Endodermal cell (in vitro differentiated cells): ENCODE data around the gene KIF26A. TPM values are rescaled to one million over a fixed set of nuclear protein-coding genes. Genes with fewer than 3 reads are reported as not detected.
A peak's percentile ranks its signal among the peaks of the same experiment; 100 is the strongest.

ENCODE experiments used
- DNase-seq: peaks from one replicate; pipeline ENCODE4 v3.0.0-alpha.2; 2017
- H3K27ac ChIP-seq: 2 replicates; pipeline ENCODE4 v1.5.1; 2013; ENCODE audit warnings: mild to moderate bottlenecking, low read depth, low read length, moderate library complexity
- H3K27me3 ChIP-seq: 2 replicates; pipeline ENCODE4 v1.6.1; 2013; ENCODE audit warnings: mild to moderate bottlenecking, low read length, moderate library complexity; ENCODE audit not compliant: insufficient read depth, control insufficient read depth, poor library complexity, severe bottlenecking
- H3K36me3 ChIP-seq: 2 replicates; pipeline ENCODE4 v1.7.0; 2013; ENCODE audit warnings: mild to moderate bottlenecking, low read length, moderate library complexity; ENCODE audit not compliant: control insufficient read depth, insufficient read depth
- H3K4me1 ChIP-seq: one replicate; pipeline ENCODE4 v1.7.0; 2013; ENCODE audit warnings: low read length; ENCODE audit not compliant: control insufficient read depth, insufficient read depth
- H3K4me3 ChIP-seq: 2 replicates; pipeline ENCODE4 v1.5.1; 2013; ENCODE audit warnings: mild to moderate bottlenecking, low read length, moderate library complexity
- H3K9ac ChIP-seq: 2 replicates; pipeline ENCODE4 v1.6.1; 2013; ENCODE audit warnings: mild to moderate bottlenecking, low read length, moderate library complexity; ENCODE audit not compliant: poor library complexity, severe bottlenecking; ENCODE audit errors: extremely low read depth
- H3K9me3 ChIP-seq: 2 replicates; pipeline ENCODE4 v1.6.1; 2013; ENCODE audit warnings: mild to moderate bottlenecking, low read length, moderate library complexity; ENCODE audit not compliant: control insufficient read depth
- H3K27ac Mint-ChIP-seq: 2 replicates; pipeline ENCODE4 v1.8.0; 2020; ENCODE audit warnings: mixed read lengths
- H3K27me3 Mint-ChIP-seq: 2 replicates; pipeline ENCODE4 v1.8.0; 2021; ENCODE audit warnings: mild to moderate bottlenecking, mixed read lengths; ENCODE audit not compliant: insufficient read depth
- H3K36me3 Mint-ChIP-seq: 2 replicates; pipeline ENCODE4 v1.8.0; 2020; ENCODE audit warnings: low read depth, mixed read lengths
- H3K4me1 Mint-ChIP-seq: 2 replicates; pipeline ENCODE4 v1.8.0; 2020; ENCODE audit warnings: mixed read lengths
- H3K4me3 Mint-ChIP-seq: 2 replicates; pipeline ENCODE4 v1.8.0; 2020; ENCODE audit warnings: mild to moderate bottlenecking, moderate library complexity, mixed read lengths
- H3K9me3 Mint-ChIP-seq: 2 replicates; pipeline ENCODE4 v1.8.0; 2020; ENCODE audit warnings: mild to moderate bottlenecking, mixed read lengths
- CTCF ChIP-seq: fragments of 200-600 bp; sonication (generic); conservative IDR thresholded peaks from 2 replicates; pipeline ENCODE4 v1.5.0; 2021; ENCODE audit warnings: antibody characterized with exemption, mild to moderate bottlenecking
- WGBS, 2 experiments: methylation state at CpG; one replicate each; pipeline versions ENCODE4 v1.1.5 to v1.1.7; 2013; ENCODE audit warnings: missing lambda C conversion rate in 2 of 2, mixed read lengths in 1 of 2; ENCODE audit not compliant: insufficient coverage in 1 of 2, insufficient read length in 1 of 2; 5-methylcytosine and 5-hydroxymethylcytosine counted together
- total RNA-seq, 2 donors: library from RNA; stranded (reverse); fragmentation: NEBNext Ultra II Directional in 1 of 2; extraction: Animal tissue kit (Norgen Biotek cat#: 25700) in 1 of 2; gene quantifications; 2 replicates in 1 of 2; 3 replicates in 1 of 2; pipeline ENCODE4 v1.2.1, GENCODE V29; 2021

The KIF26A gene
- total RNA-seq, 2 donors from 2014 or later: 36.7 to 54.8 TPM

GRCh38 chr14:104114421-104115130 is 23.8 kb upstream of the KIF26A start:
- H3K36me3 Mint-ChIP-seq: no peaks in the 10 kb centered on the region
- Histone ChIP-seq H3K27ac (no peak overlapping the region), H3K9ac (no peak overlapping the region), H3K9me3 (no peaks in the 10 kb centered on the region), H3K27me3 (peaks cover 49% of the 10 kb centered on the region), H3K36me3 (no peaks in the 10 kb centered on the region), H3K4me1 (no peaks in the 10 kb centered on the region), H3K4me3 (no peak overlapping the region)
- WGBS, 2 experiments: 88 to 92% methylated on average over 20 to 26 of the region's 26 CpGs
- H3K27ac Mint-ChIP-seq: no peak overlapping the region
- H3K4me1 Mint-ChIP-seq: no peaks in the 10 kb centered on the region
- DNase-seq: peak; percentile 42
- peaks cover 47% of the 10 kb centered on the region for H3K27me3 Mint-ChIP-seq
- H3K4me3 Mint-ChIP-seq: no peak overlapping the region
- TF ChIP-seq CTCF: no peak
- H3K9me3 Mint-ChIP-seq: no peaks in the 10 kb centered on the region

- Histone ChIP-seq H3K9ac (no peak overlapping the region), H3K4me3 (no peak overlapping the region), H3K9me3 (no peaks in the 10 kb centered on the region), H3K27ac (no peak overlapping the region), H3K4me1 (no peaks in the 10 kb centered on the region), H3K36me3 (no peaks in the 10 kb centered on the region), H3K27me3 (peaks cover 54% of the 10 kb centered on the region)
- no peaks in the 10 kb centered on the region for H3K4me1 Mint-ChIP-seq
- no peaks in the 10 kb centered on the region for H3K9me3 Mint-ChIP-seq
- TF ChIP-seq CTCF: no peak
- no peaks in the 10 kb centered on the region for H3K36me3 Mint-ChIP-seq
- H3K4me3 Mint-ChIP-seq: no peak overlapping the region
- DNase-seq: peak; percentile 32
- WGBS, 2 experiments: 80 to 90% methylated on average over 8 to 11 of the region's 11 CpGs
- H3K27ac Mint-ChIP-seq: no peak overlapping the region
- peaks cover 53% of the 10 kb centered on the region for H3K27me3 Mint-ChIP-seq
These were observed 23.2 kb upstream of the KIF26A start for GRCh38 chr14:104115131-104115600.

- H3K36me3 ChIP-seq: no peaks in the 10 kb centered on the region
- no peaks in the 10 kb centered on the region for H3K9me3 ChIP-seq
- peak; percentile 33 for DNase-seq
- no peaks in the 10 kb centered on the region for H3K4me1 ChIP-seq
- H3K9ac ChIP-seq: no peak overlapping the region
- H3K27me3 ChIP-seq: peaks cover 61% of the 10 kb centered on the region
- H3K36me3 Mint-ChIP-seq: no peaks in the 10 kb centered on the region
- H3K4me1 Mint-ChIP-seq: no peaks in the 10 kb centered on the region
- 88 to 93% methylated on average over 5 to 9 of the region's 9 CpGs for WGBS, 2 experiments
- no peaks in the 10 kb centered on the region for H3K9me3 Mint-ChIP-seq
- no peak overlapping the region for H3K27ac ChIP-seq
- TF ChIP-seq CTCF: no peak
- H3K4me3 Mint-ChIP-seq: no peak overlapping the region
- peaks cover 59% of the 10 kb centered on the region for H3K27me3 Mint-ChIP-seq
- no peak overlapping the region for H3K4me3 ChIP-seq
- H3K27ac Mint-ChIP-seq: no peak overlapping the region
These were observed 22.6 kb upstream of the KIF26A start for GRCh38 chr14:104115691-104116287.
